VCaP (cell line): ENCODE measurements around the gene ALDH1A3.

Source experiments
- H3K27ac ChIP-seq: fragments of 450-650 bp; 2 replicates; pipeline ENCODE4 v1.5.1; 2017
- CTCF ChIP-seq: fragments of 450-650 bp; conservative IDR thresholded peaks from 2 replicates; pipeline ENCODE4 v1.5.1; 2017; ENCODE audit warnings: mild to moderate bottlenecking, moderate library complexity

Gene ALDH1A3

DNA sequence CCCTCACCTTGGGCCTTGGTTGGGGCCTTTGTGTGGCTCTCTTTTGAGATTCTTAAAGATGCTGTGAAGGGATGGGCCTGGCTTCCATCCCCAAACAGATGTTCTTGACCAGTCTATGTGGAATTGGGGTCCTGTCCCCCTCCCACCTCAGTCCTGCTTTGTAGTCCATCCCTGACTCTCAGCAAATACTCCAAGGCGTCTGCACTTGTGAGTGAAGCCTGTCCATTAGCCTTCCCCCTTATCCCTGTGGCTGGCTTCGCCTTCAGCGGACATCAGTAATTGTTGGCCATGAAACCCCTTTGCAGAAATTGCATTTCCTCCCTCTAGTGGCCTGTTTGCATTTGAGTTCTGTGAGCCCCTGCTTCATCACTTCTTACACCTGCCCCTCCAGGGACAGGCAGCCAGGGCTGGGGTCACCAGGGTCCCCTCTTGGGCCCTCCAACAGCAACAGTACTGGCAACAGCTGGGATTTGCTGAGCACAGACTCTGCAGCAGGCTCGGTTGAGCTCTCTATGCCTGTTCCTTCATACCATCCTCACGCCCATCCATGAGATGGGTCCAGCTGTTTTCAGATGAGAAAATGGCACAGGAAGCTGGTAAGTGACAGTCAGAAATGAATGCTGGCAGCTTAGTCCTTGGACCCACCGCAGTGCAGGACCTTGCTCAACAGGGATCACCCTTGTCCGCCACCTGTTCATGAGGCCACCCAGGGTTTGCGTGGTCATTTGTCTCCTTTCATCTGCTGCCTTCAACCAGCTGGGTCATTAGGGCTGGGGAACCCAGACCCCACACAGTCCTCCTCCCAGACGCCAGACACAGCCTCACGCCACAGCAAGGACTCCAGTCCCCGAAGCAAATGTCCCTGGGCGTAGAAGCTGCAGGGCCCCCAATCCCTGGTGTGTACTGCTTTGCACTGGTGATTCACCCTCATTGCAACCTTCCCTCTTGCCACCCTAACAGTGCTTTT lies 30.6 kb downstream of the ALDH1A3 start:
- H3K27ac ChIP-seq: peak overlapping the region; percentile 27
- TF ChIP-seq CTCF: peak; percentile 66

DNA sequence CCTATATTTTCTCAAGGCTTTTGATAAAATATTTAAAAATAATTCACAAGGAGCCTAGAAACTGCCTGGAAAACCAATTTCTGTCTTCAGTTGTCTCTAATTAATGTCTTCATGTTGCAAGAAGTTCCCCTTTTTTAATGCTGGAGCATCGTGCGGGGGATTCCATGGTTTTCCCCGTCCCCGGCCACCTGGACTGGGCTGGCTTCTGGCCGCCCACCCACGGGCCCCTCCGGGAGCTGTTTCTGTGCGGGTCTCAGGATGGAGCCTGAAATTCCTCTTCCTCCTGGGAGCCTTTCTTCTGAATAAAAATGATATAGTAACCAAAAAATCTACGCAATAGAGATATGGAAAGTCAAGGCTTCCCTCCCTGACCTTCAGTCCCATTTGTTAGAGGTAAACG lies 31.5 kb downstream of the ALDH1A3 start:
- H3K27ac ChIP-seq: no peak overlapping the region
- TF ChIP-seq CTCF: no peak

DNA sequence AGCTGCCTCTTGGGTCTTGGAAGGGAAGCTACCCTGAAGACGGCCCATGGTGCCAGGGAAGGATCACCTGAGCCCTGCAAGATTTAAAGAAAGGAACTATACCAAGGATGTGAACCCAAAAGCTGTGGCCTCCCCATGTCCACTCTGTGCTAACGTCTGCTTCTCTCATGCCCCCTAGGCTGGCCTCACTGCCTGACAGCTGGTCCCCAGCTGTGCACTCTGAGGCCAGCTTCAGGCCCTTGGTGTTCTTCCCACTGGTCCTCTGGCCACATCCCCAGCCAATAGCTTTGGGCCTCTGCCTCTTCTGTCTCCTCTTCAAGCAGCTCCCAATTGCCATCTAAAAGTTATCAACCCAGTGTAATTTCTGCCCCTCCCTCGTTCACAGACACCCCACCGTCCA lies 34.3 kb downstream of the ALDH1A3 start:
- TF ChIP-seq CTCF: no peak
- no peak overlapping the region for H3K27ac ChIP-seq

DNA sequence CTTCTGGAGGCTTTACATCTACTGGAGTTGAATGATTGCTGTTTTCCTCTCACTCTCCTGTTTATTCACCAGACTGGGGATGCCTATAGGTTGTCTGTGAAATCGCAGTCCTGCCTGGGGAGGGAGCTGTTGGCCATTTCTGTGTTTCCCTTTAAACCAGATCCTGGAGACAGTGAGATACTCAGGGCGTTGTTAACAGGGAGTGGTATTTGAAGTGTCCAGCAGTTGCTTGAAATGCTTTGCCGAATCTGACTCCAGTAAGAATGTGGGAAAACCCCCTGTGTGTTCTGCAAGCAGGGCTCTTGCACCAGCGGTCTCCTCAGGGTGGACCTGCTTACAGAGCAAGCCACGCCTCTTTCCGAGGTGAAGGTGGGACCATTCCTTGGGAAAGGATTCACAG lies 35.2 kb downstream of the ALDH1A3 start:
- TF ChIP-seq CTCF: 0 out of 2 replicates have a peak, but pooled peaks have one; percentile 27
- H3K27ac ChIP-seq: no peak overlapping the region

GRCh38 chr15:100918034-100918689 lies 38.5 kb downstream of the ALDH1A3 start:
- peak; percentile 100 for TF ChIP-seq CTCF
- H3K27ac ChIP-seq: peak overlapping the region; percentile 83

- TF ChIP-seq CTCF: no peak
- peak within 1 kb of the TSS; percentile 83 for H3K27ac ChIP-seq
These were observed 39.3 kb downstream of the ALDH1A3 start, which contains the start of gene LRRK1 for GRCh38 chr15:100918690-100919480. Gene LRRK1 (plus strand): TSS chr15:100919357. CDS start chr15:100924633, 5,276 bp downstream.
